Measurements from ENCODE around the gene ELAVL2. TPM values are rescaled to one million over a fixed set of nuclear protein-coding genes. Genes with fewer than 3 reads are reported as not detected.

Gene ELAVL2
- total RNA-seq, 4 donors from 2014 or later = 0.63 to 2.6 TPM; not detected in 2

DNA sequence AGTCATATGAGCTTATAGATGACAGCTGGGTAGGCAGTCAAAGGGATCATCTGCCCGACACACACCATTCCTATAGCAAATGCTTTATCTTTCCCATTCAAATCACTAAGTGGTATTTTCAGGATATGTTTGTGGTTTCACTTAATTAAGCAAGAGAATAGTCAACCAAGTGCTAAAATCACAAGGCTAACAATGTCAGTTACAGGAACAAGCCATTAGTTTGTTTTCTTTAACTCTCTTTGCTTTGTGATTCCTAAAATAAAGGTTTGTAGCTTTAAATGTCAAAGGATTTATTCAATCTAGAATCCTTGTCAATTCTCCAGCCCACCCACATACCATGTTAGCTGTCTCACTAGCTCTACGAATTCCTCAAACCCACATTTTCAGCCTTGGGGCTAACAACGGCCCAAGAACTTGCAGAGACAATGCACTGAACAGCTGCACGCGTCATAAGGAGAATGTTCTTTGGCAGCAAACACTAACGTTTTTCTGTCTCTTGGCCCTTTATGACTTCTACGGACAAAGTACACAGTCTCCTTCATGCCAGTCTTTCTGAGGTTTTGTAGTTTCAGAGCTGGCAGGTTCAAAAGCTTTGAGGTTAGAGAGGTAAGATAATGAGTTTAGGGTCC, 56.6 kb downstream of the ELAVL2 start:
- WGBS, 2 donors = 31 to 34% methylated on average over 7 of the region's 7 CpGs
- Histone ChIP-seq H3K4me3 (no peak overlapping the region), H3K27ac (no peak overlapping the region), H3K4me1 (no peaks in the 10 kb centered on the region), H3K27me3 (no peaks in the 10 kb centered on the region), H3K36me3 (no peaks in the 10 kb centered on the region), H3K9me3 (no peaks in the 10 kb centered on the region)
- TF ChIP-seq POLR2A (IDR thresholded peaks at IDR 0.05) = no peak
- TF ChIP-seq, protein P1, sequence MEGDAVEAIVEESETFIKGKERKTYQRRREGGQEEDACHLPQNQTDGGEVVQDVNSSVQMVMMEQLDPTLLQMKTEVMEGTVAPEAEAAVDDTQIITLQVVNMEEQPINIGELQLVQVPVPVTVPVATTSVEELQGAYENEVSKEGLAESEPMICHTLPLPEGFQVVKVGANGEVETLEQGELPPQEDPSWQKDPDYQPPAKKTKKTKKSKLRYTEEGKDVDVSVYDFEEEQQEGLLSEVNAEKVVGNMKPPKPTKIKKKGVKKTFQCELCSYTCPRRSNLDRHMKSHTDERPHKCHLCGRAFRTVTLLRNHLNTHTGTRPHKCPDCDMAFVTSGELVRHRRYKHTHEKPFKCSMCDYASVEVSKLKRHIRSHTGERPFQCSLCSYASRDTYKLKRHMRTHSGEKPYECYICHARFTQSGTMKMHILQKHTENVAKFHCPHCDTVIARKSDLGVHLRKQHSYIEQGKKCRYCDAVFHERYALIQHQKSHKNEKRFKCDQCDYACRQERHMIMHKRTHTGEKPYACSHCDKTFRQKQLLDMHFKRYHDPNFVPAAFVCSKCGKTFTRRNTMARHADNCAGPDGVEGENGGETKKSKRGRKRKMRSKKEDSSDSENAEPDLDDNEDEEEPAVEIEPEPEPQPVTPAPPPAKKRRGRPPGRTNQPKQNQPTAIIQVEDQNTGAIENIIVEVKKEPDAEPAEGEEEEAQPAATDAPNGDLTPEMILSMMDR (IDR thresholded peaks at IDR 0.05) = no peak
- DNase-seq (ENCODE audit: low spot score in 2 of 2) = no peak

DNA sequence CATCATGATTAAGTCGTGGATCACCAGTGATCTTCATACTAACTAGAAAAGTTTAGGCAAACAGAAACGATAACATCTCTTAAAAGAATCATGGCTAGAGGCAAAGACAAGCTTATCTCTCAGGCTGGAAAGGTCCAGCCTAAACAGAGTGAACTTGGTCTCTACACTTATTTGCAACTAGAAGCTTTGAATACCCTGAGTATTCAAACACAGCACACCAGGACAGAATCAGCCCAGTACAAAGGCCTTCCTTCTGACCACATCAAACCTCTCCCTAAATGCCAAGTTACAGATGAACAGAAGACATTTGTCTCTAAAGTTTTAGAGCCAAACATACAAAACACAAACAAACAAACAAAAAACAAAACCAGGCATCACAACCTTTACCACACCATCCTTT, 57.2 kb downstream of the ELAVL2 start:
- 70 to 79% methylated on average over 2 of the region's 2 CpGs for WGBS, 2 donors

DNA sequence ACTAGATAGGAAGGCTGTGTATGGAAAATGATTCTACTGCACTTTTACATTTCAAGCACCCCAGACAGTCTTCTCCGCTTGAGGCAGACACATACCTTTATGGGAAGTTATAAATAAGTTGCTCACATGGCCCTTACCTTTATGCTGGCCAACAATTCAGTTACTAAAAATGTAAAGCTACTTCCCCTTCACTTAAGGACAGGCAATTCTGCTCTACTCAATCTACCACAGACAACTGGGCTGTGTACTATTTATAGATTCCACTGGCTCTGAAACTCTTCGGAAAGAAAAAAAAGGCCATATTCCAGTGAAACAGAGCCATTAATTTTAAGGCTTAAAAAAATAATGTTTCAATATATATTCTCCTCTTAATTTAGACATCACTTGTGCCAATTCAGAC, 59.4 kb downstream of the ELAVL2 start:
- H3K9me3 ChIP-seq = no peaks in the 10 kb centered on the region
- no peaks in the 10 kb centered on the region for H3K36me3 ChIP-seq
- H3K4me3 ChIP-seq = no peak overlapping the region
- TF ChIP-seq EP300 (IDR thresholded peaks at IDR 0.05) (no peak), POLR2A (IDR thresholded peaks at IDR 0.05) (no peak)
- H3K27me3 ChIP-seq = no peaks in the 10 kb centered on the region
- no peak overlapping the region for H3K27ac ChIP-seq
- 50 to 62% methylated on average over 2 of the region's 2 CpGs for WGBS, 2 donors
- H3K4me1 ChIP-seq = no peaks in the 10 kb centered on the region
- no peak for DNase-seq (ENCODE audit: low spot score in 2 of 2)

More for the DNA sequence above, 57.2 kb downstream of the ELAVL2 start:
- H3K4me3 ChIP-seq = no peak overlapping the region
- TF ChIP-seq EP300 (IDR thresholded peaks at IDR 0.05) (no peak), POLR2A (IDR thresholded peaks at IDR 0.05) (no peak)
- TF ChIP-seq, protein P1 (IDR thresholded peaks at IDR 0.05) = no peak
- H3K36me3 ChIP-seq = no peaks in the 10 kb centered on the region
- no peak for DNase-seq (ENCODE audit: low spot score in 2 of 2)
- no peaks in the 10 kb centered on the region for H3K27me3 ChIP-seq
- no peak overlapping the region for H3K27ac ChIP-seq
- H3K4me1 ChIP-seq = no peaks in the 10 kb centered on the region
- H3K9me3 ChIP-seq = no peaks in the 10 kb centered on the region

DNA sequence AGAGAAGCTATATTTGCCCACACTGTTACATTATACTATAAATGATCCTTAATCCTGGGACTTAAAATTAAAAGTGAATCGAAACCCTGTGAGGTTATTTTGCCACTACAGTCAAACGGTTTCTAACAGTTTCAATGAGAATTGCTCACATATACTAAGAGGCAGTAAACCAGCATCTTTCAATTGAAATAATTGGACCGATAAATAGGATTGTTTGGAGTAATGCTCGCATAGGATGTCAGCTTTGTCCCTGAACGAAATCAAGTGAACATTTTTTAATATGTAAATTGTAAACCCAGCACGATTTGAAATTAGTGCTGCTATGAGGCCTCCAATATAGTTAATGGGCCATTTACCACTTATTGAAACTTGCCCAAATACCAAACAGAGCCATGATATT, 60.5 kb downstream of the ELAVL2 start:
- WGBS, 2 donors = 89% methylated on average over 6 of the region's 6 CpGs
- H3K4me1 ChIP-seq = no peaks in the 10 kb centered on the region
- no peak overlapping the region for H3K4me3 ChIP-seq
- no peak for DNase-seq (ENCODE audit: low spot score in 2 of 2)
- no peak overlapping the region for H3K27ac ChIP-seq
- no peaks in the 10 kb centered on the region for H3K27me3 ChIP-seq
- TF ChIP-seq, protein P1 (IDR thresholded peaks at IDR 0.05) = no peak
- TF ChIP-seq POLR2A (IDR thresholded peaks at IDR 0.05) = no peak
- TF ChIP-seq EP300 (IDR thresholded peaks at IDR 0.05) = no peak
- no peaks in the 10 kb centered on the region for H3K36me3 ChIP-seq
- H3K9me3 ChIP-seq = no peaks in the 10 kb centered on the region

DNA sequence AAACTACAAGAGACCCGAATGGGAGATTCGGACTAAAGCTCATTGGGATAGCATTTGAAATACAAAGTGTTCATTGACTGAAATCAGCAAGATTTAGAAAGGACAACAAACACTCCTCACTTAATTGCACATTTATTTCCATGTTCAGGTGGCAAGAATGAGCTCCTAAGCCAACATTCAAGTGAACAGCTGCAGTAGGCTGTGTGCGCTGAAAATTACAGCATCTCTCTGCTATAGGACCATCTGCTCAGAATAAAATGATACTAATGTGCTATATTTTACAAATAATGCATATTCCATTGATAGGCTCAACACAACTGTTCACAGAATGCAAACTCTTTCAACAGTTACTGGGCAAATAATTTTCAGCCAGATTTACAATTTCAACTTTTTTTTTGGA, 61.8 kb downstream of the ELAVL2 start:
- WGBS, 2 donors = 74 to 93% methylated on average over 3 of the region's 3 CpGs
- H3K4me1 ChIP-seq = no peaks in the 10 kb centered on the region
- no peak for DNase-seq (ENCODE audit: low spot score in 2 of 2)

More for the DNA sequence above, 61.8 kb downstream of the ELAVL2 start:
- H3K27ac ChIP-seq = no peak overlapping the region
- no peaks in the 10 kb centered on the region for H3K27me3 ChIP-seq
- H3K4me3 ChIP-seq = no peak overlapping the region
- H3K36me3 ChIP-seq = no peaks in the 10 kb centered on the region
- no peaks in the 10 kb centered on the region for H3K9me3 ChIP-seq
- TF ChIP-seq POLR2A (IDR thresholded peaks at IDR 0.05) = no peak
- TF ChIP-seq EP300 (IDR thresholded peaks at IDR 0.05) = no peak
- TF ChIP-seq, protein P1 (IDR thresholded peaks at IDR 0.05) = no peak

Measured in tibial nerve (tissue), 4 donors.